ENCODE measurements around the gene MEFV. TPM values are rescaled to one million over a fixed set of nuclear protein-coding genes. Genes with fewer than 3 reads are reported as not detected.

Gene MEFV
- total RNA-seq, 4 donors from 2014 or later = 3.0 to 7.7 (median 5.2) TPM

DNA sequence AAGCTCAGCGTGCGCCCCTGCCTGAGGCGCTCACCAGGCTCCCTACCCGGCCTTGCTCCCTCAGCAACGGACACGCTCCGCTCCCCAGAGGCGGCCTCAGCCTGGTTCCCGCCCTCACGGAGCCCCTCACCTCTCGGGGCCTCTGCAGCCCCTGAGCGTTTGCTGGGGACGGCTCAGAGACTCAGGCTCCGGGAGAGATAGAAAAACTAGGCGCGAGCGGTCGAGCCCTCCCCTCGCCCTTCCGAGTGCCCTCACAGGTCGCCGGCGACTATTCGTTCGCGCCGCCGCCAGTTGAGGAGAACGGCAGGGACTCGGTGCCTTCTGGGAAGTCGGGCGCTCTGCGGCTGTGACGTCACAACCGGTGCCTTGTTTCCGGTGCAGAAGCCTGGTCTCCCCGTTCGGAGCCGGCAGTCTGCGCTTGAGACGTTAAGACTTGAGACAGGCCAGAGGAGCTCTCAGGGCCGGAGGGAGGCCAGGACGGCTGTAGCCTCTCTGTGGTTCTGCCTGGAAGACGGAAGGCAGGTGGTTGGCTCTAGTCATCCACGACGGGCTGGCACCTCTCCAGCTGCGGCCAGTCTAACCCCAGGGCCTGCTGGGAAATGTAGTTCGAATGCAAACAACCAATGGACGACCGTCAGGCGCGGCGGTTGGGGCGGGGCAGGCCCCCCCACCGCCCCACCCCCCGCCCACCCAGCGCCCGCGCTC, 21.4 kb downstream of the MEFV start, which contains the start of gene ZNF200:
Gene ZNF200, minus strand, starts transcription at position 302 of the 705 bp plus-strand sequence. CDS start 1,403 bp downstream, outside the sequence.
- TF ChIP-seq, protein P1, sequence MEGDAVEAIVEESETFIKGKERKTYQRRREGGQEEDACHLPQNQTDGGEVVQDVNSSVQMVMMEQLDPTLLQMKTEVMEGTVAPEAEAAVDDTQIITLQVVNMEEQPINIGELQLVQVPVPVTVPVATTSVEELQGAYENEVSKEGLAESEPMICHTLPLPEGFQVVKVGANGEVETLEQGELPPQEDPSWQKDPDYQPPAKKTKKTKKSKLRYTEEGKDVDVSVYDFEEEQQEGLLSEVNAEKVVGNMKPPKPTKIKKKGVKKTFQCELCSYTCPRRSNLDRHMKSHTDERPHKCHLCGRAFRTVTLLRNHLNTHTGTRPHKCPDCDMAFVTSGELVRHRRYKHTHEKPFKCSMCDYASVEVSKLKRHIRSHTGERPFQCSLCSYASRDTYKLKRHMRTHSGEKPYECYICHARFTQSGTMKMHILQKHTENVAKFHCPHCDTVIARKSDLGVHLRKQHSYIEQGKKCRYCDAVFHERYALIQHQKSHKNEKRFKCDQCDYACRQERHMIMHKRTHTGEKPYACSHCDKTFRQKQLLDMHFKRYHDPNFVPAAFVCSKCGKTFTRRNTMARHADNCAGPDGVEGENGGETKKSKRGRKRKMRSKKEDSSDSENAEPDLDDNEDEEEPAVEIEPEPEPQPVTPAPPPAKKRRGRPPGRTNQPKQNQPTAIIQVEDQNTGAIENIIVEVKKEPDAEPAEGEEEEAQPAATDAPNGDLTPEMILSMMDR (IDR thresholded peaks at IDR 0.05; ENCODE audit: low read depth) = no peak

DNA sequence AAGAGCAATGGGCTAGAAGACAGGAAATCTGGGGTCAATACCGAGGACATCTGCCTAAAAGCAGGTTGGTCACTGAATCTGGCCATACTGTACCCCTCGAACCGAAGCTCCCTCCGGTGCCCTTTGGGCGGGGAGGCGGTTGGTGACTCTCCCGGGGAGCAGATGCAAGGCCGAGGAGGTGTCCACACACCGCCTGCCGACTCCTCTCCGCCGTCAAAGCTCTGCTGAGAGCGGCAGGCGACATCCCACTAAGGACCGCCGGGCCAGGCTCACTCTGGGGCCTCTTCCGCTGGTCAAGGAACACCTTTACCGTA, 21.9 kb downstream of the MEFV start:
- TF ChIP-seq, protein P1 (IDR thresholded peaks at IDR 0.05; ENCODE audit: low read depth) = no peak

DNA sequence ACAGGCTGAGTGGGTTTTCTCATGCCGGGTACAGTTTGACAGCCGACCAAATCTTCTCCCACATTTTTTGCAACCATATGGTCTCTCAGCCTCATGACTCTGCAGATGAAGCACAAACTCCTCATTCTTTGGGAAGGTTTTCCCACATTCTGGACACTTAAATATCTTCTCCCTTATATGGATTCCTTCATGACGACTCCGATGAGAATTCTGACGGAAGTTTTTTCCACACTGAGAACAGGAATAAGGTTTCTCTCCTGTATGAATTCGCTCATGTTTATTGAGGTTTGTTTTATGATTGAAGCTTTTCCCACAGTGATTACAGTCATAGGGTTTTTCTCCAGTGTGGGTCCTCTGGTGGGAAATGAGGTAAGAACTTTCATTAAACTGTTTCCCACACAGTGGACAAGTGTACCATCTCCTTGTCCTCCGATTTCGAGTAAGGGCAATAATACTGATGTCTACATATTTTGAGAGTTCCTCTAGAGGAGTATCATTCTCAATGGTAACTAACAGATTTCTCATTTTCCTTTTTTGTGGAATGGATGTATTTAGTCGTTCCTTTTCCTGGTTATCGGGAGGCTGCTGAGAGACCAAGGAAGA, 32.4 kb downstream of the MEFV start:
- TF ChIP-seq, protein P1 (IDR thresholded peaks at IDR 0.05; ENCODE audit: low read depth) = no peak

DNA sequence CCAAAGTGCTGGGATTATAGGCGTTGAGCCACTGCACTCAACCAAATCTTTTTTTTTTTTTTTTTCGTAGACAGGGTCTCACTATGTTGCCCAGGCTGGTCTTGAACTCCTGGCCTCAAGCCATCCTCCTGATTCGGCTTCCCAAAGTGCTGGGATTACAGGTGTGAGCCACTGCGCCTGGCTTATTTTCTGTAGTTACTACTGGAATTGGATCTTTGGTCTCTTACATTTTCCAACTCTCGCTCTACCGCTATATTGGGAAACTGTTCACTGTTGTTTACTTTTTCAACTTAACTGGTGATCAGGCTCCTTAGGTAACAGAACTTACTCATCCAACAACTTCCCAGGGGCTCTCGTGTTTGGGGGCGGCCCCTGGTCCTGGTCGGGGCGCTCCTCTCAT, 35.6 kb downstream of the MEFV start:
- TF ChIP-seq, protein P1 (IDR thresholded peaks at IDR 0.05; ENCODE audit: low read depth) = no peak

DNA sequence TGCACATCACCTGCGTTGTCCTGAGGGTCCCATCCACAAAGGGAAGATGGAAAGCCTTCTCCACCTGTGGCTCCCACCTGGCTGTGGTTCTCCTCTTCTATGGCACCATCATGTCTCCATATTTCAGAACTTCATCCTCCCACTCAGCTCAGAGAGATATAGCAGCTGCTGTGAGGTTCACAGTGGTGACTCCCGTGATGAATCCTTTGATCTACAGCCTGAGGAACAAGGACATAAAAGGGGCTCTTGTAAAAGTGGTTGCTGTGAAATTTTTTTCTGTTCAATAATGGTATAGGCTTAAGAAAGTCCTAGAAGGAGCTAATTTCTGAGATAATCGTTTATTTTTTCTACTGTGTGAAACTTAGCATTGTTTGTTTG, 40.2 kb downstream of the MEFV start:
- TF ChIP-seq, protein P1 (IDR thresholded peaks at IDR 0.05; ENCODE audit: low read depth) = no peak

DNA sequence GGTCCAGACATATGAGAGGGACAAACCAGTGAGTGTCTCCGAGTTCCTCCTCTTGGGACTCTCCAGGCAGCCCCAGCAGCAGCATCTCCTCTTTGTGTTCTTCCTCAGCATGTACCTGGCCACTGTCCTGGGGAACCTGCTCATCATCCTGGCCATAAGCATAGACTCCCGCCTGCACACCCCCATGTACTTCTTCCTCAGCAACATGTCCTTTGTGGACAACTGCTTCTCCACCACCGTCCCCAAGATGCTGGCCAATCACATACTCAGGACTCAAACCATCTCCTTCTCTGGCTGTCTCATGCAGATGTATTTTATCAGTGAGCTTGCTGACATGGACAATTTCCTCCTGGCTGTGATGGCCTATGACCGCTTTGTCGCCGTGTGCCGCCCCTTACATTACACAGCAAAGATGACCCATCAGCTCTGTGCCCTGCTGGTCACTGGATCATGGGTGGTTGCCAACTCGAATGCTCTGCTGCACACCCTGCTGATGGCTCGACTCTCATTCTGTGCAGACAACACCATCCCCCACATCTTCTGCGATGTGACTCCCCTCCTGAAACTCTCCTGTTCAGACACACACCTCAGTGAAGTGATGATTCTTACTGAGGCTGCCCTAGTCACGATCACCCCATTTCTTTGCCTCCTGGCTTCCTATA, 40.7 kb downstream of the MEFV start:
- TF ChIP-seq, protein P1 (IDR thresholded peaks at IDR 0.05; ENCODE audit: low read depth) = no peak

DNA sequence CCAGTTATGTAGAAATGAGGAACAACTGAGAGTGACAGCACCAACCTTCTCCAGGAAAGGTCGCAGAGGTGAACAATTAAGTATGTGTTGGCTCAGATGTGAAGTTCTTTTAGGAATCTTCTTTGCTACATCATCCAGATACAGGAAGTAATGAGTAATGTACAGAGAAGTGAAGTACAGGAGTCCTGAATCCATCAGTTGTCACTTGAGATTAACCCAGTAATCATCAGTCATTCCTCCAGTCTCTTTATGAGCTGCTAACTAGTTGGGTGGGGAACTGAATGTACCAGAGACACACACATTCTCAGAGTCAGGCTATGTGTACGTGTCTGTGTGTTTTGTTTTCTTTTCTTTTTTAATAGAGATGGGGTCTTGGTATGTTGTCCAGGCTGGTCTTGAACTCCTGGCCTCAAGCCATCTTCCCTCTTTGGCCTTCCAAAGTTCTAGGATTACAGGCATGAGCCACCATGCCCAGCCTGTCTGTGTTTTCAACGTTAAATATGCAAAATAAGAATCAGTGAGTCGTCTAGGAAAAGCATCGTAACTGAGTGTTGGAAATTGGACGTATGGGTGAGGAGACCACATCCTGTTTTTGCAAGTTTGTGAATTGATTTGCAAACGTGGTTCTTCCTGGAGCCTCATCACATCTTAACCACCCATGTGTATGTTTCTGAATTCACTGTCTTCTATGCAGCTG, 41.4 kb downstream of the MEFV start:
- TF ChIP-seq, protein P1 (IDR thresholded peaks at IDR 0.05; ENCODE audit: low read depth) = no peak

Data from subcutaneous adipose tissue (tissue), 4 donors.